Measurements from ENCODE around the gene RIMOC1.

- TF ChIP-seq CTCF (IDR thresholded peaks at IDR 0.05; ENCODE audit: control extremely low read depth in 1 of 3, insufficient read depth in 1 of 3, low read depth in 1 of 3, low read length in 3 of 3): no peak
- TF ChIP-seq MAFK (IDR thresholded peaks at IDR 0.05; ENCODE audit: low read depth, low read length): no peak
- TF ChIP-seq ZNF274 (IDR thresholded peaks at IDR 0.05; ENCODE audit: borderline replicate concordance, extremely low read depth, low read length): no peak
Measured at GRCh38 chr5:41877408-41877807, 26.7 kb upstream of the RIMOC1 start.

Measured in H1 (cell line).